Effector CD8-positive, alpha-beta T cell (primary cell): Measurements from ENCODE around the gene LENG8.
"Not testable (repeated sequence)": the region's sequence is repeated elsewhere in the genome, so short reads cannot be mapped to it uniquely, and the experiment has no call there.

Source experiments
- DNase-seq: peaks from one replicate; lab custom pipeline; 2025; lab: John Stamatoyannopoulos, UW

Gene LENG8

GRCh38 chr19:54482889-54483288 lies 33.9 kb downstream of the LENG8 start:
- no peak for DNase-seq

GRCh38 chr19:54484451-54484850 lies 35.5 kb downstream of the LENG8 start:
- DNase-seq: no peak

- no peak for DNase-seq
Measured at GRCh38 chr19:54485851-54486250, 36.9 kb downstream of the LENG8 start.

- no peak for DNase-seq
Measured at GRCh38 chr19:54489341-54489740, 40.3 kb downstream of the LENG8 start.

- no peak for DNase-seq
Measured at GRCh38 chr19:54489766-54490165, 40.8 kb downstream of the LENG8 start.

GRCh38 chr19:54492568-54492967 lies 43.6 kb downstream of the LENG8 start:
- DNase-seq: no peak

- not testable (repeated sequence) for DNase-seq
Measured at GRCh38 chr19:54493056-54493455, 44.1 kb downstream of the LENG8 start.

GRCh38 chr19:54493967-54494585 lies 45.1 kb downstream of the LENG8 start:
- DNase-seq: no peak

GRCh38 chr19:54495284-54495683 lies 46.3 kb downstream of the LENG8 start:
- DNase-seq: not testable (repeated sequence)

- DNase-seq: not testable (repeated sequence)
Measured at GRCh38 chr19:54497747-54498450, 48.9 kb downstream of the LENG8 start.

GRCh38 chr19:54498451-54498772 lies 49.4 kb downstream of the LENG8 start:
- DNase-seq: not testable (repeated sequence)

GRCh38 chr19:54502518-54503048 lies 53.6 kb downstream of the LENG8 start, which contains the start of gene LAIR2:
TSS of gene LAIR2 (plus strand) at chr19:54502831. CDS start at chr19:54502919, 88 bp downstream.
- no peak for DNase-seq

GRCh38 chr19:54505542-54505941 lies 56.5 kb downstream of the LENG8 start:
- DNase-seq: not testable (repeated sequence)

- no peak for DNase-seq
Measured at GRCh38 chr19:54506079-54506478, 57.1 kb downstream of the LENG8 start.

GRCh38 chr19:54507038-54507717 lies 58.2 kb downstream of the LENG8 start:
- not testable (repeated sequence) for DNase-seq

- DNase-seq: no peak
Measured at GRCh38 chr19:54507824-54508223, 58.8 kb downstream of the LENG8 start.

GRCh38 chr19:54508487-54508886 lies 59.5 kb downstream of the LENG8 start:
- DNase-seq: not testable (repeated sequence)

- DNase-seq: not testable (repeated sequence)
Measured at GRCh38 chr19:54509200-54509940, 60.4 kb downstream of the LENG8 start.
